HepG2 (cell line): ENCODE results near the gene SPINK6. TPM values are rescaled to one million over a fixed set of nuclear protein-coding genes. Genes with fewer than 3 reads are reported as not detected.

Source experiments
- ATAC-seq: fragments of 200-7000 bp; cut with Tn5 transposase; 3 replicates; pipeline ENCODE4 v1.9.1; 2020; ENCODE audit warnings: mild to moderate bottlenecking, moderate library complexity
- BruUV-seq: library from RNA; stranded (reverse); fragments of 400-500 nt; replicated peaks from 2 replicates; lab custom pipeline; 2021; lab: Mats Ljungman, UMichigan
- CTCF ChIA-PET: fragments of 300-600 bp; formaldehyde crosslinking; extraction: SDS; loops from one replicate; lab custom pipeline; 2021; ENCODE audit warnings: low total read pairs, inconsistent platforms, low intra/inter-chr PET ratio; lab: Yijun Ruan, JAX
- POLR2A ChIA-PET: fragments of 350-600 bp; sonication (Branson Sonifier 250); formaldehyde crosslinking; loops from one replicate; lab custom pipeline; 2020; ENCODE audit warnings: antibody characterized with exemption, inconsistent platforms; lab: Yijun Ruan, JAX
- DNase-seq: peaks from one replicate; pipeline ENCODE4 v3.0.0-alpha.2; 2015; ENCODE audit warnings: low spot score
- FAIRE-seq: peaks from 3 replicates; lab custom pipeline; 2011; peaks lifted over from hg19 to GRCh38; lab: Jason Lieb, UNC
- H2AFZ ChIP-seq: one replicate; pipeline ENCODE4 v1.6.1; 2011; ENCODE audit warnings: low read length, inconsistent platforms
- H3K27ac ChIP-seq: fragments of 300-600 bp; 3 replicates; pipeline ENCODE4 v1.8.0; 2011; ENCODE audit warnings: mixed run types, mild to moderate bottlenecking, mixed read lengths, low read length, inconsistent platforms; ENCODE audit not compliant: insufficient read depth; ENCODE audit errors: extremely low read length
- H3K27me3 ChIP-seq, 2 experiments: fragments of 200-600 bp in 1 of 2; 2 replicates in 1 of 2; 3 replicates in 1 of 2; pipeline versions ENCODE4 v1.6.0 to v1.8.0; 2011; ENCODE audit warnings: low read length in 2 of 2, mild to moderate bottlenecking in 2 of 2, moderate library complexity in 2 of 2, inconsistent platforms in 1 of 2; ENCODE audit not compliant: insufficient read depth in 2 of 2, control insufficient read depth in 1 of 2
- H3K36me3 ChIP-seq, 2 experiments: fragments of 200-600 bp in 1 of 2; replicated peaks in 1 of 2; 2 replicates in 1 of 2; 3 replicates in 1 of 2; pipeline versions ENCODE4 v1.5.1 to v1.8.0; 2011; ENCODE audit warnings: low read length in 2 of 2, inconsistent platforms in 1 of 2; ENCODE audit not compliant: insufficient read depth in 2 of 2, control insufficient read depth in 1 of 2
- H3K4me1 ChIP-seq: 2 replicates; pipeline ENCODE4 v1.5.1; 2012; ENCODE audit warnings: low read length, inconsistent platforms; ENCODE audit not compliant: insufficient read depth
- H3K4me2 ChIP-seq: 2 replicates; pipeline ENCODE4 v1.6.0; 2011; ENCODE audit warnings: low read depth, low read length, inconsistent platforms
- H3K4me3 ChIP-seq, 3 experiments: fragments of 200-600 bp in 1 of 3; sonication (generic), shearing (Covaris generic) in 1 of 3; replicated peaks in 1 of 3; 2 replicates each; pipeline ENCODE4 v1.5.1; 2011 to 2016; ENCODE audit warnings: low read length in 3 of 3, inconsistent platforms in 2 of 3, low read depth in 2 of 3, mild to moderate bottlenecking in 2 of 3, control low read depth in 1 of 3, mixed read lengths in 1 of 3; ENCODE audit not compliant: insufficient read depth in 1 of 3
- H3K79me2 ChIP-seq: one replicate; pipeline ENCODE4 v1.6.1; 2011; ENCODE audit warnings: low read length, inconsistent platforms; ENCODE audit not compliant: insufficient read depth
- H3K9ac ChIP-seq: 2 replicates; pipeline ENCODE4 v1.6.0; 2011; ENCODE audit warnings: mild to moderate bottlenecking, low read depth, low read length, inconsistent platforms; ENCODE audit not compliant: insufficient read depth
- H3K9me3 ChIP-seq: 2 replicates; pipeline ENCODE4 v1.5.1; 2012; ENCODE audit warnings: mild to moderate bottlenecking, low read length
- H4K20me1 ChIP-seq: 2 replicates; pipeline ENCODE4 v1.6.0; 2011; ENCODE audit warnings: inconsistent platforms, mild to moderate bottlenecking, low read length, moderate library complexity; ENCODE audit not compliant: insufficient read depth
- E2F5 ChIP-seq: sonication (generic); formaldehyde crosslinking; conservative IDR thresholded peaks from 2 replicates; pipeline ENCODE4 v1.4.0; 2020; ENCODE audit warnings: missing genetic modification reagents
- SMYD3 ChIP-seq: sonication (generic); formaldehyde crosslinking; IDR thresholded peaks from 2 replicates; pipeline ENCODE4 v1.8.1; 2023; ENCODE audit warnings: mild to moderate bottlenecking, missing genetic modification reagents
- TCF12 ChIP-seq, 2 experiments: fragments of 450-650 bp in 1 of 2; sonication (generic) in 1 of 2; formaldehyde crosslinking in 1 of 2; IDR thresholded peaks; 2 replicates each; pipeline versions ENCODE4 v1.6.1 to v1.8.0; 2017 to 2022; ENCODE audit warnings: antibody characterized with exemption in 1 of 2, mild to moderate bottlenecking in 1 of 2, missing genetic modification reagents in 1 of 2, moderate library complexity in 1 of 2
- XRCC5 ChIP-seq: fragments of 200-400 bp; formaldehyde crosslinking; optimal IDR thresholded peaks from 2 replicates; pipeline ENCODE3; 2017; ENCODE audit warnings: mild to moderate bottlenecking, low read length
- ZNF44 ChIP-seq: sonication (generic); formaldehyde crosslinking; IDR thresholded peaks from 2 replicates; pipeline ENCODE4 v1.5.1; 2020; ENCODE audit warnings: mild to moderate bottlenecking, missing genetic modification reagents
- WGBS: methylation state at CpG from one replicate; pipeline ENCODE4 v1.1.6; 2017; ENCODE audit warnings: low lambda C conversion rate; 5-methylcytosine and 5-hydroxymethylcytosine counted together
- in situ Hi-C: cut with HindIII; loops from 2 replicates; pipeline ENCODE4 v1.10.0; 2017; ENCODE audit warnings: low pct_unique_long_range_greater_than_20kb; ENCODE audit not compliant: extremely low pct_ligation_motif_present
- intact Hi-C: fragments of 100-400 bp; cut with micrococcal nuclease; formaldehyde crosslinking; loops from one replicate; pipeline ENCODE4 v1.10.0; 2022; ENCODE audit not compliant: unreplicated experiment
- polyA plus RNA-seq, 8 experiments: library from polyadenylated mRNA; depleted of rRNA in 3 of 8; stranded (reverse) in 7 of 8; unstranded in 1 of 8; fragments of >200 nt; fragmentation: Illumina TruSeq in 4 of 8; extraction: Trizol in 4 of 8; gene quantifications; 2 replicates each; pipeline versions ENCODE4 v1.2.1 to v1.2.3, GENCODE V29; 2011 to 2016; ENCODE audit warnings: low read depth in 4 of 8, missing spikeins in 1 of 8, mixed read lengths in 1 of 8; ENCODE audit not compliant: insufficient read depth in 1 of 8
- total RNA-seq, 5 experiments: library from RNA; depleted of rRNA; stranded (reverse); fragments of >200 nt; fragmentation: Illumina TruSeq; extraction: Trizol; gene quantifications; 2 replicates each; pipeline ENCODE4 v1.2.3, GENCODE V29; 2016; ENCODE audit warnings: low read depth in 1 of 5

Gene SPINK6
- total and polyA plus RNA-seq, 2 of the 13 experiments (the other 11 are each of a cell fraction or from before 2014, with no cell fraction given): not detected

GRCh38 chr5:148202531-148203203 lies at the start of gene SPINK6 (continued):
- TF ChIP-seq TCF12 (IDR thresholded peaks at IDR 0.05) (no peak), TCF12 (CRISPR knock-in tag; IDR thresholded peaks at IDR 0.05) (no peak), SMYD3 (CRISPR knock-in tag) (no peak)
- TF ChIP-seq, all 625 proteins: peak for 0

GRCh38 chr5:148156609-148157008 lies 46.2 kb upstream of the SPINK6 start:
- CTCF ChIA-PET: no interaction called here
- POLR2A ChIA-PET: no interaction called here

More at GRCh38 chr5:148156609-148157008, 46.2 kb upstream of the SPINK6 start:
- Histone ChIP-seq H3K27me3 (no peaks in the 10 kb centered on the region), H3K4me2 (no peak overlapping the region), H3K4me1 (no peaks in the 10 kb centered on the region), H2AFZ (no peak overlapping the region), H3K36me3 (no peaks in the 10 kb centered on the region), H3K27ac (no peak overlapping the region), H3K79me2 (no peaks in the 10 kb centered on the region), H3K9ac (no peak overlapping the region), H4K20me1 (no peaks in the 10 kb centered on the region), H3K4me3 (no peak overlapping the region), H3K9me3 (peaks cover 3% of the 10 kb centered on the region; the same call in 1 of the 2 replicates)
- WGBS: 0% methylated on average over 1 of the region's 1 CpG
- ATAC-seq (no peak), FAIRE-seq (no peak), DNase-seq (no peak)
- no TSS peak for BruUV-seq
- in situ Hi-C loops: no loop called here
- TF ChIP-seq XRCC5 (no peak), E2F5 (CRISPR knock-in tag) (no peak), ZNF44 (CRISPR knock-in tag) (no peak)
- intact Hi-C loops: no loop called here
